Inflammatory macrophage treated with lipopolysaccharide for 4 hours (primary cell): ENCODE data around the gene AJAP1.

ENCODE experiments used
- DNase-seq: peaks from one replicate; pipeline ENCODE4 v3.0.0-alpha.2; 2020

The AJAP1 gene

DNA sequence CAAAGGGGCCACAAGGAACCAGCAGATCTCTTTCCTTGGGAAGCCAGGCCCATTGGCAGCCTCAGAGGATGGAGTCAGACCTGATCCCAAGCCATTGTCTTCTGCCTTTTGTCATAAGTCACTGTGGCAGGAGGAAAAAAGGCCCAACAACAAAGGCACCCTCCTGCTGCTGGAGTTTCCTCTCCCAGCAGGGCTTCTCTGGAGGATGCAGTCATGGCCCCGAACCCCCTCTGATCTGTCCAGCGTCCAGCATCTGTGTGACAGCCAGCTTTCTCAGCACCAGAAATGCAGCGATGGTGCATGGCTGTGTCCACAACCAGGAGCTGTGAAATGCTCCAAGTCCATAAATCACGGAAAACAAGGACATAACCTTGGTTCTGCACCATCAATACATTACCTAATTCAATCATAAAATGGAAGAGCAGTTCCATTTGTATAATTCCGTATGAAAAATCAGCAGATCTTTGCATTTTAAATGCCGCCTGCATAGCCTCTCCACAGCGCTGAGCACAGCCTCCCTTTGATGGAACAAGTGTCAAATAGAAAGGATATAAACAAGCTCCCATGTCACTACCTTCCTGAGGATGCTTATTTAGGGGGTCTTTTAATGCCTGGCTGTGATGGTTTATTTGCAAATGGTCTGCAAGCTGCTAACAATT, 30.6 kb downstream of the AJAP1 start:
- no peak for DNase-seq

DNA sequence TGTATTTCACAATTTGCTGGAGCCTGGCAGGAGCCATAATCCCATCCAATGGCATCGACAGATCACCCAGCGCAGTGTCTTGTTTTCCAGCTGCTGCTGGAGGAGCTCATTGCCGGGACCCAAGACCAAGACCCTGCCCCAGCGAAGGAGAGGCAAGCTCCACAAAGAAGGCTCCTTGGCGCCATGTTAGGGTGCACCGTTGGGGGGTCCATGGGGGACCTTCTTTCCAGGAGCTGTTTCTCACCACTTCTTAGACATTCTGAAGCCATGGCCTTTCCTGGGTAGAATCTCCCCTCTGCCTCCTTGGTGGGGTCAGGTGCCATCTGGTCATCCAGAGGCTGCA, 31.1 kb downstream of the AJAP1 start:
- DNase-seq, result no peak

DNA sequence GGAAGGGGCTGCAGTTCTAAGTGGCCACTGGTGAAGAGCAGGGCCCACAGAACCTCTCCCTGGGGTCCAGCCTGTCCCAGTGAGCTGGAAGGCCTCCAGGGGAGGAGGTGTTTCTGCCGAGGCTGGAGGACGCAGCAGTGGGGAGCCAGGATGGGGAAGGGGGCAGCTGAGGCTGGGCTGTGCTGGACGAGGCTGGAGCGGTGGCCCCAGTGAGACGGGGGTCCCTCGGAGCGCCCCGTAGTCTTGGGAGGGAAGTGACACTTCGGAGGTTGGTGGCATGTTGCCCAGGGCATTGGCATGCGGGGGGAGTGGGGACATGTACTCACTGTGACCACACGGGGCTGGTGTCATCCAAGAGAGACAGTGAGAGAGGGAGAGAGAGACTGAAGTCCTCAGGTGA, 33.5 kb downstream of the AJAP1 start:
- DNase-seq, result no peak

DNA sequence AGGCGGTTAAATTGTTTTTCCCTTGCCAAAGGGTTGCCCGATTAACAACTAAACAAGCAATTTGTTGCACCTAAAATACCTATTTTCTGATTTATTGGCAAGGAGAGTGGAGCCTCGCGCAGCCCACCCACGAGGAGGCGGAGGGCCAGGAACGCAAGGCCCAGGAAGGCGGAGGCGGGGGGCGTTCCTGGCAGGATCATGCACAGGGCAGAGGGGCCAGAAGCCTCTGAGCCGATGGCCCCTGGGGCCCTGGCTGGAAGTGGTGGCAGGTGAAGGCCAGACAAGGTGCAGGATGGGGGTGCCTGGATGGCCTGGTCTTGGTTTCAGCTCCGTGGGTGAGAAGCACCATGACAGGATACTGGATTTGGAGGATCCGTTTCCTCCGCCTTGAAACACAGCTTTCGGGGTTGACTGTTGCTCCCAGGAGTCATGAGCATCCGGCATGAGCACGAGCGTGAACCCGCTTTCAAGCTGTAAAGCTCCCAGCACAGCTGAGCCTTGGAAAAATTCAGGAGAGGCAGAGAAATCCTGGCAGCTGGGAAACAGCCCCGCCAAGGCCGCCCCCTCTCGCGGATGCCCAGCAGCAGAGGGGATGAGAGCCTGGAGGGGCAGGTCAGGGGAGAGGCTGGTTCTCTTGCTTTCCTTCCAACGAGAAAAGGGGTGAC, 35.0 kb downstream of the AJAP1 start:
- no peak for DNase-seq

DNA sequence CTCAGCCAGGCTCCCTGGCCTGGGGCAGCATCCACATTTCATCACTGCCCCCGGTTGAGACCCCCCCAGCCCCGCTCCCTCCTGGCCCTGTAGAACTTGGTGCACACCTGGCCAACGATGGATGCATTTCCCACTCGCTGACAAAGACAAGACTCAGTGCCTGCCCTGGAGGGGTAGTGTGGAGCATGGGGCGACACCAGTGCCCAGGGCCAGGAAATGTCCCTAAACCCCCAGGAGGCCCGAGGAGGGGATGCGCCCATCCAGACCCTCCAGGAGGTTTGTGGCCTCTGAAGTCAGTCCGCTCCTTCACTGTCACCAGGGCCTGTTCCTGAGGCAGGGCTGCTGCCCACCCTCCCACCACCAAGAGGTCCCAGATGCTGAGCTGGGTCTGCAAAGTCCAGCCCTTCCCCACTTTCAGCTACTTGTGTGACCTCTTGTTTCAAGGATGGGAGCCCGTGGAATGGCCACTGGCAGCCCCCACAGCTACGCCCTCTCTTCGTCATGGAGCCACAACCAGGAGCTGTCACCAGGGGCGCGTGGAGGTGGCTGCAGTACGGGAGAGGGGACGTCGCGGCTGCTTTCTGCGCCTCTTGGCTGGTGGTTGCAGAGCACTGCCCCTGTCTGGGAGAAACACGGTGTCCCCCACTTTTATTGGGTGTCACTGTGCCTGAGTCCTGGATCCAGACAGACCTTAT, 35.7 kb downstream of the AJAP1 start:
- no peak for DNase-seq

DNA sequence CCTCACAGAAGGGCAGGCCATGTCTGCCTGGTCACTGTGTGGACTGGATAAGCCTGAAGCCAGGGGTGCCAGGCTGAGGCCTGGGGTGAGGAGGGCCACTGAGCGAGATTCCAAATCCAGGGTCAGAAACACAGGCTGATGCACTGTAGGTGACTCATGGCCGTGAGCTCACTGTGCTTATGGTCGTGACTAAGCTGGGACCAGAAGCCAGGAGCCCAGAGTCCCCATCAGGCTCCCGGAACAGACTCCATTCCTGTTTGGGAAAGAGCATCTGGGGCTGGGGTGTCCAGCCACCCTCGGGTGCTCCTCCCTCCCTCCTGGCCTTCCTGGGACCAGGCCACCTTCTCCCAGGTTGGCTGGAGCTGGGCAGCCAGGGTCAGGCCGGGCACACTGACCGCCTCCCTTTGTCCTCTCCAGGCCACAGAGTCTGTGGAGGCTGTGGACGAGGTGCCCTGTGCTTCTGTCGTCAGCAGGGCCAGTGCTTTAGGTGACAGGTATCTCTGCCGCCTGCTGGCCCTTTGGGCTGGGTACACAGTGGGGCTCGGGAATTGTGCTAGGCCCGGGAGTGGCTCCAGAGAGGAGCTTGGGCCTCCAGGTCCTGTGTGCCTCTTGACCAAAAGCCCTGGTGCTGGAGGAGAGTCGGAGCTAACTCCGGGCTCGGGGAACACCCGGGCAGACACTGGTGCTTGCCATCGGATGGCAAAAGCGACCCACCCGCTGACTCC, 36.7 kb downstream of the AJAP1 start:
- no peak for DNase-seq

DNA sequence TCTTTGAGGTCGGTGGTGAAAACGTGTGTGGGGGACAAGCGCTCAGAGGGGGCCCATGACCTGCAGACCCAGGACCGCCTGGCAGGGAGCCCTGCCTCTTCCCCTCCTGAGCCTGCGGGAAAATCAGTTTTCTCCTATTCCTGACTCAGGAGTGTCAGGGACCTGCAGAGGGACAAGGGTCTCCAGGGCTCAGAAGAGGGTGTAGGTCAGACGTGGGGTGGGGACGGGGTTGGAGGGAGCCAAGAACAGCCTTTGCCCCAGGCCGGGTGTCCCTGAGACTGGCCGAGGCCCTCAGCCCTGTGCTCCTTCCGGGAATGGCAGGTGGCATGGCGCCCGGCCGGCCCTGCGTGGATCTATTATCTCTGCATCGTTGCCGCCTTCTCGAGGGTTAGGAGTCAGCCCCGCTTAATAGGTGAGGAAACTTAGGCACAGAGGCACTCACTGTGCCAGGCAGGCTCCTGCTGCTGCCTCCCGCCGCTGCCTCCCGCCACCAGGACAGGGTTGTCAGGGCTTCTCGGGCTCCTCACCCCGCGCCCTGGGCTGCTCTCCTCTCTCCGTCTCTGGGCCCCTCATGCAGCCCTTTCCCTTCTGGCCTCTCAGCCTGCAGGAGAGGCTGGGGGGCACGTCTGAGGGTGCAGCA, 37.5 kb downstream of the AJAP1 start:
- DNase-seq, result no peak

DNA sequence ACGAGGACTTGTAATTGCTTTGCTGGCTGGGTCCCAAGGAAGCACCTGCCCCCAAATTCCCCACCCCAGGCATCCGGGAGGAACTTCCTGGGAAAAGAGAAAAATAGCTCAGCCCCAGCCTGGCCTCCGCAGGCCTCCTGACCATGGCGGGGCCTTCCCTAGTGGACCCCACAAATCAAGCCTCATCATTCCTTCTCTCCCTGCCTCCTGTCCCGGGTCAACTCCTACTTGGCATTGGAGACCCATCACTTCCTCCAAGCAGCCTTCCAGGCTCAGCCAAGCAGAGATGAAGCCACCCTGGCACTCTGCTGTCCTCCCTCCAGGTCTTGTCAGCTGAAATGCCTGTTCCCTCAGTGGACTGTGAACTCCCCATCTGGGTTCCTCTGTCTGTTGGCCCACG, 38.0 kb downstream of the AJAP1 start:
- no peak for DNase-seq

DNA sequence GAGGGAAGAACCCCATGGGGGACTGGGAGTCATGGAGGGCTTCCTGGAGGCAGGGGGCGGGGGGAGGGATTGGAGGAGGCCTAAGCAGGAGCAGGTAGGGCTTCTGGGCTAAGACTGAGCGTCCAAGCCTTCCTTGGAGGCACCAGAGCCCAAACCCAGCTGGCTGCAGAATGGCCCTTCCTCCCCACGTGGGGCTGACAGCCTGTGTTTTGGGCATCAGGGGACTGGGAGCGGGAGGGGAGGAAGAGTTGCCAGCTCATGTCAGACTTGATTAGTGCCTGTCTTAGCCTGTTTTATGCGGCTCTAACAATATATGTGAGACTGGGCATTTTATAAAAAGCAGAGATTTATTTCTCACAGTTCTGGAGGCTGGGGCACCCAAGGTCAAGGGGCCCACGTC, 38.9 kb downstream of the AJAP1 start:
- DNase-seq, result no peak

DNA sequence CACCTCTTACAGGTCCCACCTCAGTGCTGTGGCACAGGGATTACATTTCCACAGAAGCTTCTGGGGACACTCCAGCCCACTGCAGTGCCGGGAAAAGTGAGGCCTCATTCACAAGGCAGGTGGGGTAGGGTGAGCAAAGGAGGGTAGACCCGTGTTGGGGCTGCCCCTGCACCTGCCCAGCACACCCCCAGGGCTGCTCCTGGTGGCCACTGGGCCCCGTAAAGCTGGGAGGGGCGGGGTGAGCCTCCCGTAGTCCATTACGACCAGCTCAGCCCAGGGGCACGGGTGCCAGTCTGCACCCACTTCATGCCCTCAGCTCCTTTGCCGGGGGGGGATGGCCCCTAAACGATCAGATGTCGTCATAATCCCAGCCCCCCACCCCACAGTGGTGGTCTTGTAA, 39.5 kb downstream of the AJAP1 start:
- no peak for DNase-seq

DNA sequence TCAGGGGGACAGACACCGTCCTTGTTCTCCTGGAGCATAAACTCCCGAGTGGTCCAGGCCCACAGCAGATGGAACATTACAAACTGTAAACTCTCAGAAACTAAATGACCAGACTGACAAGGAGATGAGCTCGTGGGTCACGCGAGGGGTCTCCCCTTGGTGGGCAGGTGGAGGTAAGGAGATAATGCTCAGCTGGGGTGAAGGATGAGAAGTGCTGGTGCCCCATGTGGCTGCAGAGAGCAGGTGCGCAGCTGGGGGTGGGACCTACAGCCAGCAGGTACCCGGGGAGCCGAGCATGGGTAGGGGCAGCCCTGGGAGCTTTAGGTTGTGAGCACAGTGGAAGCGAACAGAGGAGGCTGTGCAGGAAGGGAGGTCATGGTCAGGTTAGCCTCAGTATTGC, 40.1 kb downstream of the AJAP1 start:
- DNase-seq, result no peak

DNA sequence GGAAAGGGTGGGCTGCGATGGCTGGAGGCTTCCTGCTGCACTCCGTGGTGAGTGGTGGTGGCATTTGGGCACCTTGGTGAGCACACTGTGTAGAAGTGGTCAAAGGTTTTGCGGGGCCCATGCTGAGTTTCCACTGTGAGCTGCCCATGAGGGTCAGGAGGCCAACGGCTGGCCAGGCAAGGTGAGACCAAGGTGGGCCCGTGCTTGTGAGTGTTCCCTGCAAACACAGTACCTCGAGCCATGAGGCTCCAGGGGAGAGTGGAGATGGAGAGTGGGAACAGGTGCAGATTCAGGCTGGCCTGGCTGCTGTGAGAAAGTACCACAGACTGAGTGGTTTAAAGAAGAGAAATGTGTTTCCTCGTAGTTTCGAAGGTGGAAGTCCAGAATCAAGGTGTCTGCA, 40.8 kb downstream of the AJAP1 start:
- DNase-seq, result no peak

DNA sequence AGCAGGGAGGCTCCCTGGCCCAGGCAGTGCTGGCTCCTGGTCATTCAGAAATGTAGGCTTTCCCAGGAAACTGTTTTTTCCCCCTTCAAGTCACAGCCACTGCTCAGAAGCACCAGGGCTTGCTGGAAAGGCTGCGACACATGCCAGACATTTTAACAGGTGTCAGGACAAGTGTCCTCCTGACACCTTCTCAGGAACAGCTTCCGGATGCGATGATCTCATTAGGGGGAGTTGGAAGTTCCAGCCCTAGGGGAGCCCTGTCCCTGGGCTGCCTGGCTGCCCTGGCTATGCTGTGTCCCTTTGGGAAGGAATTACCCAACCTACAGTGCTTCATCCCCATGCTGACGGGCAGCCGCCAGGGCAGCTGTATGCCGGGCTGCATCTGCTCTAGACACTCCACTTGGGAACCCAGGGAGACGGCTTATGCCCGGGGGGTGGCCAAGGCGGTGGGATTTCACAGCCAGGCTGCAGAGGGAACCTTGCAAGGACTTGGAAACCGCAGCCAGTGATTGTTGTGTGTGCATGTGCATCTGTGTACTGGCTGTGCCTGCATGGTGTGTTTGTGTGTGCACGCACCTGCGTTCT, 41.8 kb downstream of the AJAP1 start:
- no peak for DNase-seq

DNA sequence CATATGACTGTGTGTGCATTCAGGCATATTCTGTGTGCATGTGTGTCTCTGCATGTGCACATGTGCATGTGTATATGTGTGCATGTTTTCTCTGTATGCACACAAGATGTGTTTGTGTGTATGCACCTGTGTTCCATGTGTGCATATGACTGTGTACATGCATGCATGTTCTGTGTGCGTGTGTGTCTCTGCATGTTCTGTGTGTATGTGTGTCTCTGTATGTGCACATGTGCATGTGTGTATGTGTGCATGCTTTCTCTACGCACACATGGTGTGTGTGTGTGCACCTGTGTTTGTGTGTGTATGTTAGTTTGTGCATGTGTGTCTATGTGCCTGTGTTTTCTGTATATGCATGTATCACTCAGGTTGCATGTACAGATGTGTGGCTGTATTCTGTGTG, 42.3 kb downstream of the AJAP1 start:
- no peak for DNase-seq

DNA sequence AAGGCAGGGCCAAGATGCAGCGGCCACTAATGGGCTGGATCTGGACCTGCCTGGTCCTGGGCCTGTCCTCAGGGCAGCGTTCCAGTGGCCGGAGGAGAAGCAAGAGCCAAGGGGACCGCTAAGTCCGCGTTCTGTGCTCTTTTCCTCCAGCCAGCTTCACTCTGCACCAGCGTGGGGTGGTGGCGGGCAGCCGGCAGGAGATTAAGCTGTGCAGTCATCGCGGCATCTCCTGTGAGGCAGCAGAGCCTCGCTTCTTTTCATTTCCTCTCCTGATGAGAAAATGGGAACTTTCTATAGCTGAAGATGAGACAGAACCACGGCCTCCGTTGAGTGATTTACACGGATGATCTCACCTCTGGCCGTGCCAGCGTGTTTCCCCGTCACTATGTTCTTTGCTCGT, 43.4 kb downstream of the AJAP1 start:
- DNase-seq, result no peak

DNA sequence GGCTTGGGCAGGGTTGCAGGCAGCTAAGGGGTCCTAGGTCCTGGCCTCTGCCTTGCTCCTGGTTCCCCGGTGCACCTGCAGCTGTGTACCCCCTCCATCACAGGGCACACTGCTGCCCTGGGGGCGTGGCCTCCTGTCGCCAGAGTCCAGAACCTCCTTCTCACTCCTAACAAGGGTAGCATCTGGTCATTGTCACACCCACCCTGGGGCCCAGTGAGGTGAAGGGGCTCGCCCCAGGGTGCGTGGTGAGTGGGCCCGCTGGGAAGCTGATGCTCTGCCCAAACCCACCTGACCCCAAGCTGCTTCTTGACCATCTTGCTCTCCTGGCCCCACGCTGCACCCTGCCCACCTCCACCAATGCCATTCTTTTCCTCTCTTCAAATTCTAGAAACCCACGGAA, 44.5 kb downstream of the AJAP1 start:
- DNase-seq, result no peak

DNA sequence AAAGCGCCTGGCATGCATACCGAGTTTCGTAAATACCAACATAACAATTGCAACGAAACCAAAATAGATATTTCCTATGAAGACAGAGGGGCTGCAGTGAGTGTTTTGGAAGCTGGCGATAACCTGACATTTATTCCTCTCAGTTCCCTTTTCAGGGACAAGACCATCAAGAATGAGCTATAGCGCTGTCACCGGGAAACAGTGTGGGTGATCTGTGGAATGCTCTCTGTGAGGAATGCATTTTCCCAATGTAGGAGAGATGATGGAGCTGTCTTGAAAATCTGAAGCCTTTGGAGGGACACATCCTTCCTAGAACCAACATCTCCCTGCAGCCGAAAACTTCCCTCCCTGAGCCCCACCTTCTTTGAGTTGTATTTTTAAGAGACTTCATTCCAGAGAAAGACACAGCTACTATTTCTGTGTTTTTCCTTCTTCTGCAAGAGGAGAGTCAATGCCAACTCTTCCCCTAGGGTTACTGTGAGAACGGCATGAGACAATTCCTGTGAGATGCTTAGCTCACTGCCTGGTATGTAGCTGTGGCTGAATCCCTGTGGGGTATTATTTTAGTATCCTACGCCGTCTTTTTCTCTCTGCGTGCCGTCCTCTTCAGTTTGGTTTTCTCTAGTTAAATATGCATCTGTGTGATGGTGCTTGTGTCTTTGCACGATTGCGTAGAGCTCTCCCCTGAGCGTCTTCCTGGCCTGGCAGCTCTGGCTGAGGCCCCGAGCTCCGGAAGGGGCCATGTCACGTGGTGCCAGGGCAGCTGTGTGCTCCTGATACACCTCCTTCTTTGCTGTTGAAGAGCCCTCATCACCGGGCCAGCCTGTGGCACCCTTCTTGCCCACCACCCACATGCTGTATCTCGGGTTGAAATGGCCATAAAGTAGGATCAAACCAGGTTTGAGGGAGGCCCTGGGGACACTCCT, 45.2 kb downstream of the AJAP1 start:
- no peak for DNase-seq

DNA sequence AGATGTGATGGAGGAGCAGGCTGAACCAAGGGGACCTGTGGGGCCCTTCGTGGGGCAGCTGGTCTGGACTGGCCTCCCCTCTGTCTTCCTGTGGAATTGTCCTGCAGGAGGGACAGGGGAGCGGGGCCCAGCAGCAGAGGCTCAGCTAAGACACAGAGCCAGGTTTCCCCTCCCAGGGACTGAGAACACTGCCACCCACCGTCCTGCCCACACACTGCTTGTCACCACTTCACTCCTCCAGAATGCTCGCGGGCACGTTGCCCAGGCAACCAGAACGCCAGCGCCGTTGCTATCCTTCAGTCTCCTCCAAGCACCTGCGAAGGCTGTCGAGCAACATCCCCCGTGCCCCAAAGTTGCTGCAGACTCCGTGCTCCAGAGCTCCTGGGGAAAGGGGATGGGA, 46.4 kb downstream of the AJAP1 start:
- DNase-seq, result no peak

DNA sequence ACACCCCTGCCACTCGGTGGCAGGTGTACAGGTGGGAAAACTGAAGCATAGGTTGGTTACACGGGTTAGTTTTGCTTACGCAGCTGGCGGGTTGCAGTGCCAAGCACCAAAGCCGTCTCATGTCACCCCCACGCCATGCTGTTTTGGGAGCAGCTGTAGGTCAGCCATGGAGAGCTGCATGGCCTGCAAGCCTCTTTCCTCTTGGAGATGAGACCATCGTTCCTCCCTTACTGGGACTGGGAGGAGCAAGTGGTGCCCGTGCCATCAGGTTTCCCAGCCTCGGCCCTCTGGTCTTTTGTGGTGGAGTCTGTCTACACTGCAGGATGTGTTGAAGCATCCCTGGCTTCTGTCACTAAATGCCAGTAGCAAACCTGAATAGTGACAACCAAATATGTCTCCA, 46.9 kb downstream of the AJAP1 start:
- no peak for DNase-seq

DNA sequence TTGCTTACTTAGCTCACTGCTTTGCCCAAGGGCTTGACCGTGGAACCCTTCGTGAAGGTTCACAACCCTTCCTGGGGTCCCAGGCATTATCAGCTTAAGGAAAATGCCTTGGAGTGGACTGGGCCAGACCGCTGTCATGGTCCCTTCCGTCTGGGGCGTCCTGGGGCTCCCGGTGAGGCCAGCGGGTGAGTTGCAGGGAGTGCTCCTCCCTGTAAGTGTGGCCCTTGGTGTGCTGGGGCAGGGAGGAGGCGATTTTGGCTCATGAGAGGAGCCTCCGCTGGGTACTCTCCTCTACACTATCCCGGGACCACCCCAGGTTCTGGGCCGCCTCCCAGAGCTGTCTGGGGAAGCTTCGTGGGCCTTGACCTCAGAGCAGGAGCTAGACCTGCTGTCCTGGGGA, 48.1 kb downstream of the AJAP1 start:
- no peak for DNase-seq

DNA sequence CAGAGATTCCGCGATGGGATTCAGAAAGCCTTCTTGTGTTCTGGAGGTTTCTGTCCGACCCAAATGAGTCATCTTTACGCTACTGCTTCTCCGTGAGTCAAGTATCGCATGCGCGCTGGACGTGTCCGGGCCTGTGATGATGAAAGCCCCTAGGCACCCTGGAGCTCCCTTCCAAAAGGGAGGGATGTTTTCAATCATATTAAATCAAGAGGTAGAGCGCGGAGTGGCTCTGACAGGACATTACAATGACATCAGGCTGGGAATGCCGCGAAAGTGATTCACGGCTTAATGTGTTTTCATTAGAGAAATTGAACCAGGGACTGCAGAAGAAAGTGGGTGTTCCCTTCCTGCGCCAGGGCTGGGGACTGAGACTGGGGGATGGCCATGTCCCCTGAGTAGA, 48.5 kb downstream of the AJAP1 start:
- DNase-seq, result no peak

DNA sequence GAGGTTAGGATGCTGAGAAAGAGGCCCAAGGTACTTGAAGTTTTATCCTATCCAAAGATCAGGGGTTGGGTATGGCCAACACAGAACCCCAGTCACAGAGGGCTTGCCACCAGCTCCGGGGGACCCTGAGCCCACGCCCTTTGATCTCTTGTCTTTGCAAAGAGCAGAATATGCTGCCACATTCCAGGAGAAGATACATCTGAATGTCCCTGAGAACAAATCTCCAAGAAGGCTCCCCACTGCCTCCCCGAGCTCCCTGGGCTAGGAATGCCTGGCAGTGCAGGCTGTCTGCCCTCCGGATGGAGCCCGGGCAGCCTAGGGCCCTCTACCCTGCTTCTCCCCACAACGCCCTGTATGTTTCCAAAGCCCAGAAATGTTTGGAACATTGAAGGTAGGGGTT, 49.2 kb downstream of the AJAP1 start:
- no peak for DNase-seq
